Measurements from ENCODE around the gene RGS3. TPM values are rescaled to one million over a fixed set of nuclear protein-coding genes. Genes with fewer than 3 reads are reported as not detected.
A peak's percentile ranks its signal among the peaks of the same experiment; 100 is the strongest.

Gene RGS3
- total and polyA plus RNA-seq, 12 donors = 65.4 to 201 (median 132) TPM

- H3K9me3 ChIP-seq = no peaks in the 10 kb centered on the region
- DNase-seq (no peak), ATAC-seq (no peak)
- H3K27me3 ChIP-seq = no peaks in the 10 kb centered on the region
- intact Hi-C loops (cut with DNase I) = no loop called here
- H3K36me3 ChIP-seq = peaks cover 0 to 31% (median 20%) of the 10 kb centered on the region in 9 donors
- no peak overlapping the region for H3K4me3 ChIP-seq
- TF ChIP-seq CTCF (IDR thresholded peaks at IDR 0.05) = no peak
- H3K27ac ChIP-seq = peak overlapping the region in 9 of 10 donors; percentile 27 to 98 (median 96)
- H3K4me1 ChIP-seq = peaks cover 51 to 77% (median 73%) of the 10 kb centered on the region in 9 donors
- WGBS, 2 donors = 72 to 74% methylated on average over 5 of the region's 5 CpGs
These were observed 137.5 kb downstream of the RGS3 start for GRCh38 chr9:113600871-113601614.

- H3K27ac ChIP-seq = peak overlapping the region in 8 of 10 donors; percentile 58 to 98 (median 96)
- intact Hi-C loops (cut with DNase I) = no loop called here
- no peak overlapping the region for H3K4me3 ChIP-seq
- DNase-seq (no peak), ATAC-seq (peak in 1 of 8 donors; percentile 1)
- peaks cover 47 to 71% (median 68%) of the 10 kb centered on the region in 9 donors for H3K4me1 ChIP-seq
- peaks cover 0 to 25% (median 14%) of the 10 kb centered on the region in 9 donors for H3K36me3 ChIP-seq
- H3K27me3 ChIP-seq = no peaks in the 10 kb centered on the region
- no peaks in the 10 kb centered on the region for H3K9me3 ChIP-seq
- WGBS, 2 donors = 57 to 65% methylated on average over 5 of the region's 5 CpGs
- TF ChIP-seq CTCF (IDR thresholded peaks at IDR 0.05) = no peak
These were observed 138.1 kb downstream of the RGS3 start for GRCh38 chr9:113601656-113602055.

GRCh38 chr9:113602126-113603047 lies 138.9 kb downstream of the RGS3 start:
- H3K4me3 ChIP-seq = no peak overlapping the region
- ATAC-seq = peak; percentile 48 to 82 (median 67)
- no peaks in the 10 kb centered on the region for H3K27me3 ChIP-seq
- peak; percentile 82 to 87 for DNase-seq
- peaks cover 0 to 18% (median 6%) of the 10 kb centered on the region in 9 donors for H3K36me3 ChIP-seq
- TF ChIP-seq CTCF (IDR thresholded peaks at IDR 0.05) = no peak
- WGBS, 2 donors = 33 to 52% methylated on average over 17 of the region's 17 CpGs
- H3K27ac ChIP-seq = peak overlapping the region in 9 of 10 donors; percentile 32 to 98 (median 96)
- no peaks in the 10 kb centered on the region for H3K9me3 ChIP-seq
- intact Hi-C loops (cut with DNase I) = no loop called here
- peaks cover 43 to 64% (median 60%) of the 10 kb centered on the region in 9 donors for H3K4me1 ChIP-seq

- no peak for DNase-seq
- H3K36me3 ChIP-seq = peaks cover 0 to 11% (median under 1%) of the 10 kb centered on the region in 9 donors
- no peak for TF ChIP-seq CTCF (IDR thresholded peaks at IDR 0.05)
- no peak overlapping the region for H3K4me3 ChIP-seq
- intact Hi-C loops (cut with DNase I) = no loop called here
- H3K4me1 ChIP-seq = peaks cover 37 to 57% (median 54%) of the 10 kb centered on the region in 9 donors
- no peaks in the 10 kb centered on the region for H3K27me3 ChIP-seq
- ATAC-seq = no peak
- WGBS, 2 donors = 75 to 77% methylated on average over 8 of the region's 8 CpGs
- no peaks in the 10 kb centered on the region for H3K9me3 ChIP-seq
- H3K27ac ChIP-seq = peak overlapping the region in 8 of 10 donors; percentile 58 to 98 (median 96)
These were observed 139.5 kb downstream of the RGS3 start for GRCh38 chr9:113603048-113603375.
